ENCODE data around the gene SH3RF3.

SH3RF3 gene

GRCh38 chr2:109128616-109129355 is at the start of gene SH3RF3:
TSS of gene SH3RF3 (plus strand) at chr2:109129205.
- Histone ChIP-seq H3K27me3 (ENCODE audit: insufficient read depth, low read length) (peaks cover 37% of the 10 kb centered on the region), H3K9me3 (ENCODE audit: low read length) (no peaks in the 10 kb centered on the region), H3K36me3 (ENCODE audit: insufficient read depth, low read length) (no peaks in the 10 kb centered on the region), H2AFZ (ENCODE audit: low read depth, low read length) (peak within 1 kb of the TSS; percentile 93), H3K4me1 (ENCODE audit: insufficient read depth, low read length) (peaks cover 10% of the 10 kb centered on the region), H3K4me3 (ENCODE audit: low read length) (peak within 1 kb of the TSS; percentile 54)

GRCh38 chr2:109079590-109079989 is 49.4 kb upstream of the SH3RF3 start:
- H3K36me3 ChIP-seq (ENCODE audit: insufficient read depth, low read length) = no peaks in the 10 kb centered on the region
- H3K27me3 ChIP-seq (ENCODE audit: insufficient read depth, low read length) = peaks cover 2% of the 10 kb centered on the region
- no peaks in the 10 kb centered on the region for H3K9me3 ChIP-seq (ENCODE audit: low read length)
- H2AFZ ChIP-seq (ENCODE audit: low read depth, low read length) = no peak overlapping the region
- no peak overlapping the region for H3K4me3 ChIP-seq (ENCODE audit: low read length)
- no peaks in the 10 kb centered on the region for H3K4me1 ChIP-seq (ENCODE audit: insufficient read depth, low read length)

- no peak overlapping the region for H2AFZ ChIP-seq (ENCODE audit: low read depth, low read length)
- H3K36me3 ChIP-seq (ENCODE audit: insufficient read depth, low read length) = no peaks in the 10 kb centered on the region
- H3K9me3 ChIP-seq (ENCODE audit: low read length) = no peaks in the 10 kb centered on the region
- peaks cover 2% of the 10 kb centered on the region for H3K27me3 ChIP-seq (ENCODE audit: insufficient read depth, low read length)
- no peaks in the 10 kb centered on the region for H3K4me1 ChIP-seq (ENCODE audit: insufficient read depth, low read length)
- no peak overlapping the region for H3K4me3 ChIP-seq (ENCODE audit: low read length)
Measured at GRCh38 chr2:109080109-109080508, 48.9 kb upstream of the SH3RF3 start.

GRCh38 chr2:109080757-109081156 is 48.2 kb upstream of the SH3RF3 start:
- no peak overlapping the region for H3K4me3 ChIP-seq (ENCODE audit: low read length)
- H3K27me3 ChIP-seq (ENCODE audit: insufficient read depth, low read length) = peaks cover 2% of the 10 kb centered on the region
- no peaks in the 10 kb centered on the region for H3K9me3 ChIP-seq (ENCODE audit: low read length)
- no peak overlapping the region for H2AFZ ChIP-seq (ENCODE audit: low read depth, low read length)
- no peaks in the 10 kb centered on the region for H3K4me1 ChIP-seq (ENCODE audit: insufficient read depth, low read length)
- no peaks in the 10 kb centered on the region for H3K36me3 ChIP-seq (ENCODE audit: insufficient read depth, low read length)

GRCh38 chr2:109081374-109081773 is 47.6 kb upstream of the SH3RF3 start:
- Histone ChIP-seq H3K9me3 (ENCODE audit: low read length) (peaks cover 2% of the 10 kb centered on the region), H3K27me3 (ENCODE audit: insufficient read depth, low read length) (peaks cover 2% of the 10 kb centered on the region)

GRCh38 chr2:109083771-109084170 is 45.2 kb upstream of the SH3RF3 start:
- peaks cover 2% of the 10 kb centered on the region for H3K9me3 ChIP-seq (ENCODE audit: low read length)
- H3K27me3 ChIP-seq (ENCODE audit: insufficient read depth, low read length) = no peaks in the 10 kb centered on the region
- H3K4me1 ChIP-seq (ENCODE audit: insufficient read depth, low read length) = no peaks in the 10 kb centered on the region
- H3K4me3 ChIP-seq (ENCODE audit: low read length) = no peak overlapping the region
- H2AFZ ChIP-seq (ENCODE audit: low read depth, low read length) = no peak overlapping the region
- no peaks in the 10 kb centered on the region for H3K36me3 ChIP-seq (ENCODE audit: insufficient read depth, low read length)

More at GRCh38 chr2:109081374-109081773, 47.6 kb upstream of the SH3RF3 start:
- no peak overlapping the region for H2AFZ ChIP-seq (ENCODE audit: low read depth, low read length)
- H3K36me3 ChIP-seq (ENCODE audit: insufficient read depth, low read length) = no peaks in the 10 kb centered on the region
- no peaks in the 10 kb centered on the region for H3K4me1 ChIP-seq (ENCODE audit: insufficient read depth, low read length)
- H3K4me3 ChIP-seq (ENCODE audit: low read length) = no peak overlapping the region

GRCh38 chr2:109084341-109084740 is 44.7 kb upstream of the SH3RF3 start:
- peaks cover 2% of the 10 kb centered on the region for H3K9me3 ChIP-seq (ENCODE audit: low read length)
- no peaks in the 10 kb centered on the region for H3K36me3 ChIP-seq (ENCODE audit: insufficient read depth, low read length)
- no peaks in the 10 kb centered on the region for H3K27me3 ChIP-seq (ENCODE audit: insufficient read depth, low read length)
- no peaks in the 10 kb centered on the region for H3K4me1 ChIP-seq (ENCODE audit: insufficient read depth, low read length)
- H2AFZ ChIP-seq (ENCODE audit: low read depth, low read length) = no peak overlapping the region
- no peak overlapping the region for H3K4me3 ChIP-seq (ENCODE audit: low read length)

GRCh38 chr2:109085912-109086742 is 42.9 kb upstream of the SH3RF3 start:
- Histone ChIP-seq H3K4me3 (ENCODE audit: low read length) (no peak overlapping the region), H3K9me3 (ENCODE audit: low read length) (peaks cover 2% of the 10 kb centered on the region), H2AFZ (ENCODE audit: low read depth, low read length) (no peak overlapping the region), H3K36me3 (ENCODE audit: insufficient read depth, low read length) (no peaks in the 10 kb centered on the region), H3K27me3 (ENCODE audit: insufficient read depth, low read length) (no peaks in the 10 kb centered on the region), H3K4me1 (ENCODE audit: insufficient read depth, low read length) (no peaks in the 10 kb centered on the region)

- H3K27me3 ChIP-seq (ENCODE audit: insufficient read depth, low read length) = no peaks in the 10 kb centered on the region
- H3K4me1 ChIP-seq (ENCODE audit: insufficient read depth, low read length) = no peaks in the 10 kb centered on the region
- no peak overlapping the region for H2AFZ ChIP-seq (ENCODE audit: low read depth, low read length)
- H3K36me3 ChIP-seq (ENCODE audit: insufficient read depth, low read length) = no peaks in the 10 kb centered on the region
- peaks cover 2% of the 10 kb centered on the region for H3K9me3 ChIP-seq (ENCODE audit: low read length)
- H3K4me3 ChIP-seq (ENCODE audit: low read length) = no peak overlapping the region
Measured at GRCh38 chr2:109086743-109087020, 42.3 kb upstream of the SH3RF3 start.

- Histone ChIP-seq H3K27me3 (ENCODE audit: insufficient read depth, low read length) (no peaks in the 10 kb centered on the region), H3K4me1 (ENCODE audit: insufficient read depth, low read length) (no peaks in the 10 kb centered on the region), H3K4me3 (ENCODE audit: low read length) (no peak overlapping the region), H2AFZ (ENCODE audit: low read depth, low read length) (no peak overlapping the region), H3K9me3 (ENCODE audit: low read length) (peaks cover 2% of the 10 kb centered on the region), H3K36me3 (ENCODE audit: insufficient read depth, low read length) (no peaks in the 10 kb centered on the region)
Measured at GRCh38 chr2:109087055-109087663, 41.8 kb upstream of the SH3RF3 start.

GRCh38 chr2:109089602-109090300 is 39.3 kb upstream of the SH3RF3 start:
- H3K36me3 ChIP-seq (ENCODE audit: insufficient read depth, low read length) = no peaks in the 10 kb centered on the region
- no peak overlapping the region for H3K4me3 ChIP-seq (ENCODE audit: low read length)
- H2AFZ ChIP-seq (ENCODE audit: low read depth, low read length) = no peak overlapping the region
- H3K4me1 ChIP-seq (ENCODE audit: insufficient read depth, low read length) = no peaks in the 10 kb centered on the region
- H3K27me3 ChIP-seq (ENCODE audit: insufficient read depth, low read length) = no peaks in the 10 kb centered on the region
- H3K9me3 ChIP-seq (ENCODE audit: low read length) = peaks cover 4% of the 10 kb centered on the region

GRCh38 chr2:109091526-109091925 is 37.5 kb upstream of the SH3RF3 start:
- Histone ChIP-seq H3K4me3 (ENCODE audit: low read length) (no peak overlapping the region), H3K36me3 (ENCODE audit: insufficient read depth, low read length) (no peaks in the 10 kb centered on the region), H3K27me3 (ENCODE audit: insufficient read depth, low read length) (no peaks in the 10 kb centered on the region), H3K9me3 (ENCODE audit: low read length) (peaks cover 2% of the 10 kb centered on the region), H3K4me1 (ENCODE audit: insufficient read depth, low read length) (no peaks in the 10 kb centered on the region), H2AFZ (ENCODE audit: low read depth, low read length) (no peak overlapping the region)

GRCh38 chr2:109094144-109094543 is 34.9 kb upstream of the SH3RF3 start:
- Histone ChIP-seq H3K36me3 (ENCODE audit: insufficient read depth, low read length) (no peaks in the 10 kb centered on the region), H2AFZ (ENCODE audit: low read depth, low read length) (no peak overlapping the region), H3K4me1 (ENCODE audit: insufficient read depth, low read length) (no peaks in the 10 kb centered on the region), H3K4me3 (ENCODE audit: low read length) (no peak overlapping the region), H3K27me3 (ENCODE audit: insufficient read depth, low read length) (no peaks in the 10 kb centered on the region), H3K9me3 (ENCODE audit: low read length) (peaks cover 2% of the 10 kb centered on the region)
